ENCODE data around the gene RAMP3. TPM values are rescaled to one million over a fixed set of nuclear protein-coding genes. Genes with fewer than 3 reads are reported as not detected.

RAMP3 gene
- polyA plus RNA-seq, 1 donor (not counting 4 experiments of a cell fraction or from before 2014, with no cell fraction given) = not detected

- no peak overlapping the region for H3K27ac ChIP-seq (ENCODE audit: control insufficient read depth, insufficient read depth, low read length)
- DNase-seq (ENCODE audit: low read depth, low spot score) = no peak
- no peaks in the 10 kb centered on the region for H3K36me3 ChIP-seq (ENCODE audit: control insufficient read depth in 2 of 2, extremely low read depth in 1 of 2, insufficient read depth in 2 of 2, low read length in 2 of 2)
- H3K9ac ChIP-seq (ENCODE audit: control insufficient read depth, extremely low read depth, insufficient read depth, low read length) = no peak overlapping the region
- H3K9me1 ChIP-seq (ENCODE audit: control insufficient read depth, extremely low read depth, insufficient read depth, low read length) = no peaks in the 10 kb centered on the region
- FAIRE-seq = no peak
- TF ChIP-seq EZH2 (IDR thresholded peaks at IDR 0.05; ENCODE audit: low read length) = no peak
- TF ChIP-seq, protein P1, sequence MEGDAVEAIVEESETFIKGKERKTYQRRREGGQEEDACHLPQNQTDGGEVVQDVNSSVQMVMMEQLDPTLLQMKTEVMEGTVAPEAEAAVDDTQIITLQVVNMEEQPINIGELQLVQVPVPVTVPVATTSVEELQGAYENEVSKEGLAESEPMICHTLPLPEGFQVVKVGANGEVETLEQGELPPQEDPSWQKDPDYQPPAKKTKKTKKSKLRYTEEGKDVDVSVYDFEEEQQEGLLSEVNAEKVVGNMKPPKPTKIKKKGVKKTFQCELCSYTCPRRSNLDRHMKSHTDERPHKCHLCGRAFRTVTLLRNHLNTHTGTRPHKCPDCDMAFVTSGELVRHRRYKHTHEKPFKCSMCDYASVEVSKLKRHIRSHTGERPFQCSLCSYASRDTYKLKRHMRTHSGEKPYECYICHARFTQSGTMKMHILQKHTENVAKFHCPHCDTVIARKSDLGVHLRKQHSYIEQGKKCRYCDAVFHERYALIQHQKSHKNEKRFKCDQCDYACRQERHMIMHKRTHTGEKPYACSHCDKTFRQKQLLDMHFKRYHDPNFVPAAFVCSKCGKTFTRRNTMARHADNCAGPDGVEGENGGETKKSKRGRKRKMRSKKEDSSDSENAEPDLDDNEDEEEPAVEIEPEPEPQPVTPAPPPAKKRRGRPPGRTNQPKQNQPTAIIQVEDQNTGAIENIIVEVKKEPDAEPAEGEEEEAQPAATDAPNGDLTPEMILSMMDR (optimal IDR thresholded peaks at IDR 0.05 in 1 of 3, IDR thresholded peaks at IDR 0.05 in 1 of 3, conservative IDR thresholded peaks at IDR 0.05 in 1 of 3; ENCODE audit: extremely low read depth in 1 of 3, insufficient read depth in 2 of 3, low read length in 3 of 3) = no peak
- no peak overlapping the region for H3K4me3 ChIP-seq (ENCODE audit: control insufficient read depth in 2 of 3, extremely low read depth in 1 of 3, insufficient read depth in 2 of 3, low read depth in 1 of 3, low read length in 3 of 3)
- no peaks in the 10 kb centered on the region for H3K9me3 ChIP-seq (ENCODE audit: control insufficient read depth, low read depth, low read length)
- H4K20me1 ChIP-seq (ENCODE audit: control insufficient read depth, extremely low read depth, insufficient read depth, low read length) = peaks cover 2% of the 10 kb centered on the region
- no peak overlapping the region for H3K4me2 ChIP-seq (ENCODE audit: control insufficient read depth, extremely low read depth, insufficient read depth, low read depth, low read length)
- no peaks in the 10 kb centered on the region for H3K4me1 ChIP-seq (ENCODE audit: control insufficient read depth, extremely low read depth, insufficient read depth, low read length)
- peaks cover 24% of the 10 kb centered on the region for H3K27me3 ChIP-seq (ENCODE audit: control insufficient read depth, extremely low read depth, insufficient read depth, low read length)
- H3K79me2 ChIP-seq (ENCODE audit: control insufficient read depth, insufficient read depth, low read length) = no peaks in the 10 kb centered on the region
- dilution Hi-C loops (cut with MboI; ENCODE audit: extremely low pct_ligation_motif_present, low sequenced_read_pairs) = no loop called here
- no peak overlapping the region for H2AFZ ChIP-seq (ENCODE audit: control insufficient read depth, low read length)
These were observed 26.2 kb downstream of the RAMP3 start for GRCh38 chr7:45183711-45184210.

DNA sequence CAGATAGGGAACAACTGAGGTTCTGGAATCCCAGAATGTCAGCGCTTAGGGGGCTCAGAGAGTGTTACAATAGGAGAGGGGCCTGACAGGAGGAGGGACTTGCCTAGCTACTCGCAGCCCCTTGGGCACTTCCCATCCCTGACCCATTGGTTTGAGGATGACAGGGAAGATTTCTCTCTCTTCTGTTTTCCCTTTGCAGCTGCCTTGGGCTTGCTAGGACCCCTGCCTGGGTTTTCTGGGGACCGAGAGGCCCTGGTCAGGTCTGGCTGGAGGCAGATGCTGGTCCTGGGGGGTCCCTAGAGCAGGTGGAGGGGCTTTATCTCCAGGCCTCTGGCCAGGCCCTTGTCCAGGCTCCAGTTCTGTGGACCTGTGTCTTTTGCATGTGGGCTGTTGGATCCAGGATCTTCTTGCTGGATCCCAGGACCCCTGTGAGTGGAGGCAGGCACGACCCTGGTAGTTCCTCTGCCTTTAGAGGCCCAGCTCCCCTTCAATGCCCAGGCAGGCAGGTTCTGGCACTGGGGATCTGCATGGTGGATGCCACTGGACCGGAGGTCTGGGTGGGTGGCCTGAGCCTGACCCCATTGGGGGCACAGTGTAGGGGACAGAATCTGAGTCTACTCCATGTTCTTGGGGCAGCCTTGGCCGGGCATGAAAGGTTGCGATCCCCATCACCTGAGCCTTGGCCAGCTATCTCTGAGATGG, 26.9 kb downstream of the RAMP3 start:
- no peaks in the 10 kb centered on the region for H3K9me3 ChIP-seq (ENCODE audit: control insufficient read depth, low read depth, low read length)
- FAIRE-seq (no peak), DNase-seq (ENCODE audit: low read depth, low spot score) (no peak)
- H3K36me3 ChIP-seq (ENCODE audit: control insufficient read depth in 2 of 2, extremely low read depth in 1 of 2, insufficient read depth in 2 of 2, low read length in 2 of 2) = no peaks in the 10 kb centered on the region
- peaks cover 2% of the 10 kb centered on the region for H4K20me1 ChIP-seq (ENCODE audit: control insufficient read depth, extremely low read depth, insufficient read depth, low read length)
- TF ChIP-seq, protein P1 (optimal IDR thresholded peaks at IDR 0.05 in 1 of 3, IDR thresholded peaks at IDR 0.05 in 1 of 3, conservative IDR thresholded peaks at IDR 0.05 in 1 of 3; ENCODE audit: extremely low read depth in 1 of 3, insufficient read depth in 2 of 3, low read length in 3 of 3) = no peak
- TF ChIP-seq EZH2 (IDR thresholded peaks at IDR 0.05; ENCODE audit: low read length) = no peak
- H3K4me3 ChIP-seq (ENCODE audit: control insufficient read depth in 2 of 3, extremely low read depth in 1 of 3, insufficient read depth in 2 of 3, low read depth in 1 of 3, low read length in 3 of 3) = no peak overlapping the region
- no peaks in the 10 kb centered on the region for H3K79me2 ChIP-seq (ENCODE audit: control insufficient read depth, insufficient read depth, low read length)
- no peaks in the 10 kb centered on the region for H3K4me1 ChIP-seq (ENCODE audit: control insufficient read depth, extremely low read depth, insufficient read depth, low read length)
- peaks cover 17% of the 10 kb centered on the region for H3K27me3 ChIP-seq (ENCODE audit: control insufficient read depth, extremely low read depth, insufficient read depth, low read length)
- no peak overlapping the region for H3K27ac ChIP-seq (ENCODE audit: control insufficient read depth, insufficient read depth, low read length)
- no peak overlapping the region for H3K4me2 ChIP-seq (ENCODE audit: control insufficient read depth, extremely low read depth, insufficient read depth, low read depth, low read length)
- no peak overlapping the region for H2AFZ ChIP-seq (ENCODE audit: control insufficient read depth, low read length)
- no peak overlapping the region for H3K9ac ChIP-seq (ENCODE audit: control insufficient read depth, extremely low read depth, insufficient read depth, low read length)
- dilution Hi-C loops (cut with MboI; ENCODE audit: extremely low pct_ligation_motif_present, low sequenced_read_pairs) = no loop called here
- H3K9me1 ChIP-seq (ENCODE audit: control insufficient read depth, extremely low read depth, insufficient read depth, low read length) = no peaks in the 10 kb centered on the region

Data from keratinocyte (primary cell).